ENCODE results near the gene IKZF3. TPM values are rescaled to one million over a fixed set of nuclear protein-coding genes. Genes with fewer than 3 reads are reported as not detected.

Gene IKZF3
- total and polyA plus RNA-seq, 4 donors: 1.0 to 3.9 (median 2.6) TPM

GRCh38 chr17:39782481-39782880, 81.6 kb downstream of the IKZF3 start:
- no peaks in the 10 kb centered on the region for H3K36me3 ChIP-seq (ENCODE audit: control insufficient read depth in 4 of 4, insufficient read depth in 4 of 4, low read length in 4 of 4)
- no peak overlapping the region for H3K4me3 ChIP-seq
- peak; percentile 72 for ATAC-seq (ENCODE audit: insufficient read depth, low FRiP score)
- H3K27ac ChIP-seq (ENCODE audit: low read depth in 1 of 2, low read length in 1 of 2): no peak overlapping the region
- peak; percentile 27 to 88 (median 74) for DNase-seq
- no peaks in the 10 kb centered on the region for H3K9me3 ChIP-seq (ENCODE audit: control insufficient read depth in 4 of 4, insufficient read depth in 3 of 4, low read length in 3 of 4)
- peaks cover 0 to 9% (median 0%) of the 10 kb centered on the region in 3 donors for H3K27me3 ChIP-seq (ENCODE audit: control insufficient read depth in 3 of 3, insufficient read depth in 3 of 3, low read length in 2 of 3)
- TF ChIP-seq CTCF (IDR thresholded peaks at IDR 0.05; ENCODE audit: control extremely low read depth, extremely low read depth): no peak
- 17 to 25% methylated on average over 4 of the region's 4 CpGs for WGBS, 2 donors
- H3K9ac ChIP-seq (ENCODE audit: insufficient read depth in 1 of 2, low read length in 2 of 2): no peak overlapping the region
- H3K4me1 ChIP-seq (ENCODE audit: control insufficient read depth in 5 of 5, insufficient read depth in 5 of 5, low read length in 5 of 5): peaks cover 0 to 5% (median 0%) of the 10 kb centered on the region in 5 donors

- no peak overlapping the region for H3K9ac ChIP-seq (ENCODE audit: insufficient read depth in 1 of 2, low read length in 2 of 2)
- no peak for ATAC-seq (ENCODE audit: insufficient read depth, low FRiP score)
- no peak for TF ChIP-seq CTCF (IDR thresholded peaks at IDR 0.05; ENCODE audit: control extremely low read depth, extremely low read depth)
- 53 to 73% methylated on average over 2 of the region's 2 CpGs for WGBS, 2 donors
- H3K4me1 ChIP-seq (ENCODE audit: control insufficient read depth in 5 of 5, insufficient read depth in 5 of 5, low read length in 5 of 5): peaks cover 0 to 5% (median 0%) of the 10 kb centered on the region in 5 donors
- no peak overlapping the region for H3K4me3 ChIP-seq
- H3K9me3 ChIP-seq (ENCODE audit: control insufficient read depth in 4 of 4, insufficient read depth in 3 of 4, low read length in 3 of 4): no peaks in the 10 kb centered on the region
- no peaks in the 10 kb centered on the region for H3K36me3 ChIP-seq (ENCODE audit: control insufficient read depth in 4 of 4, insufficient read depth in 4 of 4, low read length in 4 of 4)
- H3K27me3 ChIP-seq (ENCODE audit: control insufficient read depth in 3 of 3, insufficient read depth in 3 of 3, low read length in 2 of 3): peaks cover 0 to 10% (median 0%) of the 10 kb centered on the region in 3 donors
- DNase-seq: no peak
- no peak overlapping the region for H3K27ac ChIP-seq (ENCODE audit: low read depth in 1 of 2, low read length in 1 of 2)
These were observed 82.3 kb downstream of the IKZF3 start for GRCh38 chr17:39781861-39782213.

GRCh38 chr17:39781031-39781860, 82.9 kb downstream of the IKZF3 start:
- Histone ChIP-seq H3K36me3 (ENCODE audit: control insufficient read depth in 4 of 4, insufficient read depth in 4 of 4, low read length in 4 of 4) (no peaks in the 10 kb centered on the region), H3K4me1 (ENCODE audit: control insufficient read depth in 5 of 5, insufficient read depth in 5 of 5, low read length in 5 of 5) (peaks cover 0 to 5% (median 0%) of the 10 kb centered on the region in 5 donors), H3K9me3 (ENCODE audit: control insufficient read depth in 4 of 4, insufficient read depth in 3 of 4, low read length in 3 of 4) (no peaks in the 10 kb centered on the region), H3K27ac (ENCODE audit: low read depth in 1 of 2, low read length in 1 of 2) (no peak overlapping the region), H3K4me3 (no peak overlapping the region), H3K9ac (ENCODE audit: insufficient read depth in 1 of 2, low read length in 2 of 2) (no peak overlapping the region), H3K27me3 (ENCODE audit: control insufficient read depth in 3 of 3, insufficient read depth in 3 of 3, low read length in 2 of 3) (peaks cover 0 to 10% (median 0%) of the 10 kb centered on the region in 3 donors)
- ATAC-seq (ENCODE audit: insufficient read depth, low FRiP score) (no peak), DNase-seq (peak in 1 of 3 donors; percentile 23)
- TF ChIP-seq CTCF (IDR thresholded peaks at IDR 0.05; ENCODE audit: control extremely low read depth, extremely low read depth): no peak
- 38 to 40% methylated on average over 6 of the region's 6 CpGs for WGBS, 2 donors
